PC-3 (cell line): ENCODE data around the gene VAMP7. TPM values are rescaled to one million over a fixed set of nuclear protein-coding genes. Genes with fewer than 3 reads are reported as not detected.
"Not testable (repeated sequence)": the region's sequence is repeated elsewhere in the genome, so short reads cannot be mapped to it uniquely, and the experiment has no call there.

ENCODE experiments used
- ATAC-seq: fragments of 200-7000 bp; cut with Tn5 transposase; 2 replicates; pipeline ENCODE4 v1.9.1; 2020; ENCODE audit warnings: mild to moderate bottlenecking, moderate library complexity
- Bru-seq: library from RNA; stranded (reverse); fragments of 400-500 nt; gene quantifications from one replicate; lab custom pipeline; 2021; lab: Mats Ljungman, UMichigan
- BruChase-seq, 2 experiments: library from RNA; stranded (reverse); fragments of 400-500 nt; gene quantifications; one replicate each; lab custom pipeline; 2021; lab: Mats Ljungman, UMichigan
- BruUV-seq: library from RNA; stranded (reverse); fragments of 400-500 nt; replicated peaks from 2 replicates; lab custom pipeline; 2021; lab: Mats Ljungman, UMichigan
- CTCF ChIA-PET: fragments of 300-600 bp; sonication (Branson Sonifier 250); formaldehyde crosslinking; loops from one replicate; lab custom pipeline; 2022; ENCODE audit warnings: antibody characterized with exemption; lab: Charles Lee
- POLR2A ChIA-PET: fragments of 300-600 bp; sonication (Branson Sonifier 250); formaldehyde crosslinking; loops from one replicate; lab custom pipeline; 2022; ENCODE audit warnings: antibody characterized with exemption; ENCODE audit not compliant: unreplicated experiment; lab: Charles Lee
- DNase-seq: peaks from one replicate; pipeline ENCODE4 v3.0.0-alpha.2; 2015
- H2AFZ ChIP-seq: fragments of 300-600 bp; sonication (generic); 2 replicates; pipeline ENCODE4 v1.6.0; 2016; ENCODE audit warnings: antibody characterized with exemption, low read length
- H3F3A ChIP-seq: fragments of 300-600 bp; sonication (generic); one replicate; pipeline ENCODE4 v1.6.0; 2017; ENCODE audit warnings: antibody characterized with exemption, low read length, control low read depth, mild to moderate bottlenecking; ENCODE audit not compliant: unreplicated experiment
- H3K27ac ChIP-seq: fragments of 300-600 bp; sonication (generic); 2 replicates; pipeline ENCODE4 v1.5.1; 2016; ENCODE audit warnings: mild to moderate bottlenecking, low read length
- H3K27me3 ChIP-seq: fragments of 300-600 bp; sonication (generic); 2 replicates; pipeline ENCODE4 v1.6.1; 2016; ENCODE audit warnings: low read length, mixed read lengths
- H3K36me3 ChIP-seq: fragments of 300-600 bp; sonication (generic); 2 replicates; pipeline ENCODE4 v1.6.1; 2016; ENCODE audit warnings: low read depth, mixed run types, low read length, mixed read lengths
- H3K4me1 ChIP-seq: fragments of 300-600 bp; sonication (generic); 2 replicates; pipeline ENCODE4 v1.5.1; 2016; ENCODE audit warnings: low read length; ENCODE audit not compliant: insufficient read depth
- H3K4me2 ChIP-seq: fragments of 300-600 bp; sonication (generic); 2 replicates; pipeline ENCODE4 v1.6.0; 2016; ENCODE audit warnings: low read length
- H3K4me3 ChIP-seq: fragments of 300-600 bp; sonication (generic); 2 replicates; pipeline ENCODE4 v1.5.1; 2016; ENCODE audit warnings: mild to moderate bottlenecking, low read length, mixed read lengths
- H3K79me2 ChIP-seq: fragments of 300-600 bp; sonication (generic); 2 replicates; pipeline ENCODE4 v1.6.1; 2017; ENCODE audit warnings: low read length, mixed read lengths
- H3K9ac ChIP-seq: fragments of 300-600 bp; sonication (generic); 2 replicates; pipeline ENCODE4 v1.6.0; 2016; ENCODE audit warnings: mild to moderate bottlenecking, low read length
- H3K9me2 ChIP-seq: fragments of 300-600 bp; sonication (generic); replicated peaks from 2 replicates; pipeline ENCODE4 v1.6.1; 2016; ENCODE audit warnings: mixed run types, low read length, mixed read lengths
- H3K9me3 ChIP-seq: fragments of 300-600 bp; sonication (generic); 2 replicates; pipeline ENCODE4 v1.6.1; 2016; ENCODE audit warnings: low read length, mixed read lengths
- H4K20me1 ChIP-seq: fragments of 300-600 bp; sonication (generic); 2 replicates; pipeline ENCODE4 v1.6.1; 2016; ENCODE audit warnings: low read length, mixed read lengths
- CTCF ChIP-seq: fragments of 300-600 bp; sonication (generic); conservative IDR thresholded peaks from 2 replicates; pipeline ENCODE4 v1.5.1; 2017; ENCODE audit warnings: antibody characterized with exemption, low read depth, mild to moderate bottlenecking, low read length
- EZH2 ChIP-seq: fragments of 300-600 bp; sonication (generic); IDR thresholded peaks from one replicate; pipeline ENCODE4 v1.6.1; 2017; ENCODE audit warnings: antibody characterized with exemption, mild to moderate bottlenecking, low read length; ENCODE audit not compliant: unreplicated experiment
- EZH2phosphoT487 ChIP-seq: fragments of 300-600 bp; sonication (generic); IDR thresholded peaks from 2 replicates; pipeline ENCODE4 v1.6.1; 2018; ENCODE audit warnings: mild to moderate bottlenecking, antibody characterized with exemption, low read length, borderline replicate concordance
- intact Hi-C: fragments of 100-400 bp; cut with micrococcal nuclease; formaldehyde crosslinking; loops from 2 replicates; pipeline ENCODE4 v1.9.0; 2023
- long read RNA-seq: library from polyadenylated mRNA; unstranded; transcript quantifications from one replicate; pipeline ENCODE4 v2.0.0, GENCODE V29; 2021; ENCODE audit not compliant: unreplicated experiment
- total RNA-seq: library from RNA; depleted of rRNA; stranded (reverse); fragments of >200 nt; gene quantifications from 2 replicates; pipeline ENCODE4 v1.2.3, GENCODE V29; 2014; rRNA removed

Gene VAMP7
- total RNA-seq (37.5 and 40.4 TPM in 2 replicates), Bru-seq, nascent RNA (percentile 75 among the genes with signal in this experiment), BruChase-seq, experiment 1, labeled RNA remaining after a 6-hour chase (percentile 70 among the genes with signal in this experiment), BruChase-seq, experiment 2, labeled RNA remaining after a 2-hour chase (percentile 70 among the genes with signal in this experiment)
- long read RNA-seq, transcript VAMP7-201 (7 exons, 2,496 nt): minor isoform, 6 of 169 reads
- long read RNA-seq, transcript VAMP7-202 (8 exons, 2,646 nt): major isoform, 142 of 169 reads
- long read RNA-seq, partial matches to known transcripts: 1 of 169 reads
- long read RNA-seq, other reads (novel, unspliced or antisense): 13 of 169 reads

- H3K9ac ChIP-seq: peak within 1 kb of the TSS; percentile 78
These were observed at the start of gene VAMP7 for GRCh38 chrX:155881158-155881993. TSS of gene VAMP7 (plus strand) at chrX:155881345. CDS start at chrX:155889467, 8,122 bp downstream.

GRCh38 chrX:155841232-155841631 lies 39.9 kb upstream of the VAMP7 start:
- CTCF ChIA-PET: no interaction called here
- no peak for DNase-seq
- no TSS peak for BruUV-seq

More at GRCh38 chrX:155881158-155881993, at the start of gene VAMP7:
- H3K36me3 ChIP-seq: no peaks in the 10 kb centered on the region
- peaks cover 8% of the 10 kb centered on the region for H3K4me1 ChIP-seq
- ATAC-seq: peak; percentile 100
- no peaks in the 10 kb centered on the region for H3F3A ChIP-seq
- H2AFZ ChIP-seq: peak within 1 kb of the TSS; percentile 99
- intact Hi-C loops: no loop called here
- no peaks in the 10 kb centered on the region; the same call in 1 of the 2 replicates for H3K27me3 ChIP-seq
- H3K4me3 ChIP-seq: peak within 1 kb of the TSS; percentile 93
- H3K4me2 ChIP-seq: peak within 1 kb of the TSS; percentile 94
- H3K9me3 ChIP-seq: no peaks in the 10 kb centered on the region
- TSS peak; percentile 51 for BruUV-seq
- peak; percentile 90 for DNase-seq
- H4K20me1 ChIP-seq: no peaks in the 10 kb centered on the region
- ChIA-PET POLR2A (no interaction called here), CTCF (no interaction called here)
- peaks cover 46% of the 10 kb centered on the region for H3K79me2 ChIP-seq
- no peaks in the 10 kb centered on the region for H3K9me2 ChIP-seq
- TF ChIP-seq EZH2phosphoT487: no peak
- H3K27ac ChIP-seq: no peak within 1 kb of the TSS

GRCh38 chrX:155851786-155852185 lies 29.4 kb upstream of the VAMP7 start:
- H3K4me3 ChIP-seq, DNase-seq, H3K27me3 ChIP-seq, H3K27ac ChIP-seq, ATAC-seq, H3K4me1 ChIP-seq, BruUV-seq, intact Hi-C loops, H3K9me2 ChIP-seq, H2AFZ ChIP-seq, H3K4me2 ChIP-seq, POLR2A ChIA-PET, H3K9ac ChIP-seq, H3K9me3 ChIP-seq, H3F3A ChIP-seq, CTCF ChIA-PET, H3K79me2 ChIP-seq, H4K20me1 ChIP-seq, H3K36me3 ChIP-seq: not testable (repeated sequence)

More at GRCh38 chrX:155841232-155841631, 39.9 kb upstream of the VAMP7 start:
- intact Hi-C loops: no loop called here
- H3K9me3 ChIP-seq: no peaks in the 10 kb centered on the region
- H3K4me3 ChIP-seq: no peak overlapping the region
- no peaks in the 10 kb centered on the region for H3K36me3 ChIP-seq
- POLR2A ChIA-PET: no interaction called here
- TF ChIP-seq CTCF (no peak), EZH2 (no peak), EZH2phosphoT487 (no peak)
- no peaks in the 10 kb centered on the region for H3K4me1 ChIP-seq
- H2AFZ ChIP-seq: no peak overlapping the region
- H3K27me3 ChIP-seq: no peaks in the 10 kb centered on the region
- H3K79me2 ChIP-seq: no peaks in the 10 kb centered on the region
- H3K4me2 ChIP-seq: no peak overlapping the region
- H3F3A ChIP-seq: no peaks in the 10 kb centered on the region
- no peak overlapping the region for H3K27ac ChIP-seq
- ATAC-seq: no peak
- H4K20me1 ChIP-seq: no peaks in the 10 kb centered on the region
- H3K9me2 ChIP-seq: no peaks in the 10 kb centered on the region
- no peak overlapping the region for H3K9ac ChIP-seq
